Measurements from ENCODE around the gene DOCK8.

The DOCK8 gene

GRCh38 chr9:366620-367019, 152.0 kb downstream of the DOCK8 start:
- no peak for ATAC-seq
- no peak for TF ChIP-seq ZNF8 (CRISPR knock-in tag; IDR thresholded peaks at IDR 0.05)
- no peak for TF ChIP-seq CREB5 (CRISPR knock-in tag; IDR thresholded peaks at IDR 0.05; ENCODE audit: low read depth)
- no peak for TF ChIP-seq PPARA (CRISPR knock-in tag; IDR thresholded peaks at IDR 0.05; ENCODE audit: borderline replicate concordance)
- no peak for TF ChIP-seq ARNTL (CRISPR knock-in tag; IDR thresholded peaks at IDR 0.05; ENCODE audit: borderline replicate concordance, low read depth)
- no peak for TF ChIP-seq RARB (CRISPR knock-in tag; IDR thresholded peaks at IDR 0.05)
- no peak for TF ChIP-seq PATZ1 (CRISPR knock-in tag; IDR thresholded peaks at IDR 0.05; ENCODE audit: borderline replicate concordance)
- no peak for TF ChIP-seq TSHZ2 (CRISPR knock-in tag; IDR thresholded peaks at IDR 0.05)
- no peak for TF ChIP-seq TOX (CRISPR knock-in tag; IDR thresholded peaks at IDR 0.05; ENCODE audit: borderline replicate concordance)

GRCh38 chr9:370086-370485, 155.4 kb downstream of the DOCK8 start:
- TF ChIP-seq CREB5 (CRISPR knock-in tag; IDR thresholded peaks at IDR 0.05; ENCODE audit: low read depth) (no peak), TOX (CRISPR knock-in tag; IDR thresholded peaks at IDR 0.05; ENCODE audit: borderline replicate concordance) (no peak), PPARA (CRISPR knock-in tag; IDR thresholded peaks at IDR 0.05; ENCODE audit: borderline replicate concordance) (no peak), ZFP30 (CRISPR knock-in tag; IDR thresholded peaks at IDR 0.05) (no peak), ISL1 (CRISPR knock-in tag; IDR thresholded peaks at IDR 0.05) (no peak), ESRRG (CRISPR knock-in tag; IDR thresholded peaks at IDR 0.05) (no peak), TCF4 (CRISPR knock-in tag; IDR thresholded peaks at IDR 0.05; ENCODE audit: borderline replicate concordance) (no peak), SNAI2 (CRISPR knock-in tag; IDR thresholded peaks at IDR 0.05) (no peak), TSHZ2 (CRISPR knock-in tag; IDR thresholded peaks at IDR 0.05) (no peak), OSR1 (CRISPR knock-in tag; IDR thresholded peaks at IDR 0.05) (no peak), PATZ1 (CRISPR knock-in tag; IDR thresholded peaks at IDR 0.05; ENCODE audit: borderline replicate concordance) (no peak), ARNTL (CRISPR knock-in tag; IDR thresholded peaks at IDR 0.05; ENCODE audit: borderline replicate concordance, low read depth) (no peak)
- ATAC-seq, result no peak

GRCh38 chr9:371349-371748, 156.7 kb downstream of the DOCK8 start:
- no peak for ATAC-seq
- TF ChIP-seq PATZ1 (CRISPR knock-in tag; IDR thresholded peaks at IDR 0.05; ENCODE audit: borderline replicate concordance) (no peak), ZFP30 (CRISPR knock-in tag; IDR thresholded peaks at IDR 0.05) (no peak), TCF4 (CRISPR knock-in tag; IDR thresholded peaks at IDR 0.05; ENCODE audit: borderline replicate concordance) (no peak), CREB5 (CRISPR knock-in tag; IDR thresholded peaks at IDR 0.05; ENCODE audit: low read depth) (no peak), TSHZ2 (CRISPR knock-in tag; IDR thresholded peaks at IDR 0.05) (no peak), ZNF565 (CRISPR knock-in tag; conservative IDR thresholded peaks at IDR 0.05; ENCODE audit: low read depth) (no peak), ZNF70 (CRISPR knock-in tag; IDR thresholded peaks at IDR 0.05) (no peak), ESRRG (CRISPR knock-in tag; IDR thresholded peaks at IDR 0.05) (no peak), ZFP3 (CRISPR knock-in tag; IDR thresholded peaks at IDR 0.05) (no peak)

Data from SK-N-SH treated with all-trans-retinoic acid at 6 μM for 48 hours (cell line).